ENCODE measurements around the gene SLC9A3. TPM values are rescaled to one million over a fixed set of nuclear protein-coding genes. Genes with fewer than 3 reads are reported as not detected.

The SLC9A3 gene
- total RNA-seq, 4 donors from 2014 or later, result 2.4 to 3.8 (median 3.5) TPM

DNA sequence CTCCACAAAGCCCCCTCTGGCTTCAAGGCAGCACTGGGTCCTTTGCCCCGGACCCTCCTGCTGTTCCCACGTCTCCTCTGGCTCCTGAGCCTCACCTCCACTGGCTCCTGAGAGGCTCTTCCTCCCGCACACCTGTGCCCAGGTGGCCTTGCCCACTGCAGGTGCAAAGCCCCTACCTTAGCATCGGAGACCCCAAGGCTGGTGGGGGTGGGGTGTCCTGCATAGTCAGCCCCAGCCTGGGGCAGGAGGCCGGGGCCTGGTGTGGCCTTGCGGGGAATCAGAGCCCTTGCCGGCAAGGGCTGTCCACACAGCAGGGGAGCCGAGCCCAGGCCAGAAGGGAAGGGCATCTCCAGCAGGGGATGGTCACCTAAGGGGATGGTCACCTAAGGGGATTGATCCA is 46.6 kb upstream of the SLC9A3 start:
- 40 to 90% methylated on average over 1 to 2 of the region's 8 CpGs for WGBS, 2 donors
- H3K27ac ChIP-seq, result no peak overlapping the region
- H3K4me1 ChIP-seq, result peaks cover 0 to 3% (median 0%) of the 10 kb centered on the region in 3 donors
- no peak for DNase-seq
- H3K36me3 ChIP-seq, result no peaks in the 10 kb centered on the region
- peaks cover 0 to 17% (median 3%) of the 10 kb centered on the region in 3 donors for H3K9me3 ChIP-seq
- H3K4me3 ChIP-seq, result no peak overlapping the region
- TF ChIP-seq CTCF (IDR thresholded peaks at IDR 0.05), result no peak
- no peak for TF ChIP-seq POLR2A (IDR thresholded peaks at IDR 0.05)
- intact Hi-C loops (cut with DNase I), result no loop called here
- peaks cover 0 to 92% (median 2%) of the 10 kb centered on the region in 4 donors for H3K27me3 ChIP-seq

- peaks cover 0 to 92% (median 2%) of the 10 kb centered on the region in 4 donors for H3K27me3 ChIP-seq
- peaks cover 0 to 13% (median 0%) of the 10 kb centered on the region in 3 donors for H3K9me3 ChIP-seq
- WGBS, 2 donors, result 78% methylated on average over 14 of the region's 17 CpGs; no CpG with 5 or more reads in 1 of the 2 donors
- no peaks in the 10 kb centered on the region for H3K36me3 ChIP-seq
- TF ChIP-seq POLR2A (IDR thresholded peaks at IDR 0.05) (no peak), CTCF (IDR thresholded peaks at IDR 0.05) (no peak)
- no peak for DNase-seq
- peaks cover 0 to 7% (median 0%) of the 10 kb centered on the region in 3 donors for H3K4me1 ChIP-seq
- H3K27ac ChIP-seq, result no peak overlapping the region
- intact Hi-C loops (cut with DNase I), result no loop called here
- no peak overlapping the region for H3K4me3 ChIP-seq
These were observed 46.2 kb upstream of the SLC9A3 start for GRCh38 chr5:570446-570845.

- Histone ChIP-seq H3K27ac (no peak overlapping the region), H3K9me3 (peaks cover 0 to 8% (median 0%) of the 10 kb centered on the region in 3 donors), H3K4me3 (no peak overlapping the region), H3K4me1 (peaks cover 0 to 7% (median 0%) of the 10 kb centered on the region in 3 donors), H3K27me3 (peaks cover 0 to 92% (median 2%) of the 10 kb centered on the region in 4 donors), H3K36me3 (no peaks in the 10 kb centered on the region)
- 80 to 88% methylated on average over 3 to 12 of the region's 21 CpGs for WGBS, 2 donors
- DNase-seq, result no peak
- TF ChIP-seq POLR2A (IDR thresholded peaks at IDR 0.05) (no peak), CTCF (IDR thresholded peaks at IDR 0.05) (no peak)
- intact Hi-C loops (cut with DNase I), result no loop called here
These were observed 45.7 kb upstream of the SLC9A3 start for GRCh38 chr5:569868-570361.

DNA sequence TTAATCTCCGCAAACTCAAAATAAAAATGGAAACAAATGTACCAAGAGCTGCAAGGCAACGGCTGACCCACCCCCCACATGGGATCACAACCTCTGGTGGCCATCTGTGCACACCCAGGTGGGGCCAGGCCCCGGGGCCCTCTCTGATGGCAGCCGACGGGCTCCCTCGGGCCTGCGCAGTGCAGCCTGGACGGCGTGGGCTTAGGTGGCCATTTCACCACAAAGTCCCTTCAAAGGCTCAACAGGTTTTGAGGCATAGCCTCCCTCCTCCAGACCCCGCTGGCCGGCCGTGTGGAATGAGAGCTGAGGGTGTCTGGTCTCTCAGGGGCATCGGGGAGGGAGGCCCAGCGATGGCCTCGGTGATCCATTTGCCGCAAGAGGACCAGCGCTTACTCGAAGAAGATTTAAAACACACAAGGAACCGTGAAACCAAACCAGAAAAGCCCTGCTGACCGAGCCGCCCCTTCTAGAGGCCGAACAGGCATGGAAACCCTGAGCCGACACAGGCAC is 45.2 kb upstream of the SLC9A3 start:
- no peak for TF ChIP-seq CTCF (IDR thresholded peaks at IDR 0.05)
- WGBS, 2 donors, result 42 to 91% methylated on average over 4 to 11 of the region's 23 CpGs
- Histone ChIP-seq H3K27me3 (peaks cover 0 to 92% (median 2%) of the 10 kb centered on the region in 4 donors), H3K36me3 (no peaks in the 10 kb centered on the region), H3K9me3 (peaks cover 0 to 8% (median 0%) of the 10 kb centered on the region in 3 donors), H3K4me3 (no peak overlapping the region), H3K4me1 (peaks cover 0 to 7% (median 0%) of the 10 kb centered on the region in 3 donors), H3K27ac (no peak overlapping the region)
- intact Hi-C loops (cut with DNase I), result no loop called here
- DNase-seq, result no peak

GRCh38 chr5:568809-569208 is 44.6 kb upstream of the SLC9A3 start:
- Histone ChIP-seq H3K27ac (no peak overlapping the region), H3K9me3 (peaks cover 0 to 8% (median 0%) of the 10 kb centered on the region in 3 donors), H3K27me3 (peaks cover 0 to 88% (median 2%) of the 10 kb centered on the region in 4 donors), H3K36me3 (no peaks in the 10 kb centered on the region), H3K4me1 (peaks cover 0 to 7% (median 0%) of the 10 kb centered on the region in 3 donors), H3K4me3 (no peak overlapping the region)
- TF ChIP-seq CTCF (IDR thresholded peaks at IDR 0.05), result no peak
- no peak for TF ChIP-seq POLR2A (IDR thresholded peaks at IDR 0.05)
- intact Hi-C loops (cut with DNase I), result no loop called here
- DNase-seq, result no peak
- WGBS, 2 donors, result 82 to 88% methylated on average over 4 to 8 of the region's 8 CpGs

Measured in esophagus squamous epithelium (tissue), 5 donors.